NCI-H748 treated with DMSO at 0.1 percent for 48 hours (cell line): ENCODE results near the gene FRMD5.
"Not testable (repeated sequence)": the region's sequence is repeated elsewhere in the genome, so short reads cannot be mapped to it uniquely, and the experiment has no call there.

Experiments
- DNase-seq: peaks from one replicate; lab custom pipeline; 2025; lab: John Stamatoyannopoulos, UW

The FRMD5 gene

DNA sequence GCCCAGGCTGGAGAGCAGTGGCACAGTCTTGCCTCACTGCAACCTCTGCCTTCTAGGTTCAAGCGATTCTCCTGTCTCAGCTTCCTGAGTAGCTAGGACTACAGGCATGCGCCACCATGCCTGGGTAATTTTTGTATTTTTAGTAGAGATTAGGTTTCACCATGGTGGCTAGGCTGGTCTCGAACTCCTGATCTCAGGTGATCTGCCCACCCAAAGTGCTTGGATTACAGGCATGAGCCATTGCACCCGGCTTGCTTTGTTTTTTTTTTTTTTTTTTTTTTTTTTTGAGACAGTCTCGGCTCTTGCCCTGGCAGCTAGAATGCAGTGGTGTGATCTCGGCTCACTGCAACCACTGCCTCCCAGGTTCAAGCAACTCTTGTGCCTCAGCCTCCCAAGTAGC, 362.6 kb downstream of the FRMD5 start:
- DNase-seq, result not testable (repeated sequence)

DNA sequence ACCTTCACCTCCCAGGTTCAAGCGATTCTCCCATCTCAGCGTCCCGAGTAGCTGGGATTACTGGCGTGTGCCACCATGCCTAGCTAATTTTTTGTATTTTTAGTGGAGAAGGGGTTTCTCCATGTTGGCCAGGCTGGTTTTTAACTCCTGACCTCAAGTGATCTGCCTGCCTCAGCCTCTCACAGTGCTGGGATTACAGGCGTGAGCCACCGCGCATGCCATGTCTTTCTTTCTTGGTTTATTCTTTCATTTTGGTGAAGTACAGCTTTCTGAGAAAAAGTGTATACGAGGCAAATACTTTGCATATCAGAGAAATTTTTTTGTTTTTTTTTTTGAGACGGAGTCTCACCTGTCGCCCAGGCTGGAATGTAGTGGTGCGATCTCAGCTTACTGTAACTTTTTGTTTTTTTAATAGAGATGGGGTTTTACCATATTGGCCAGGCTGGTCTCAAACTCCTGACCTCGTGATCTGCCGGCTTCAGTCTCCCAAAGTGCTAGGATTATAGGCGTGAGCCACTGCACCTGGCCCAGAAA, 363.5 kb downstream of the FRMD5 start:
- DNase-seq, result not testable (repeated sequence)

DNA sequence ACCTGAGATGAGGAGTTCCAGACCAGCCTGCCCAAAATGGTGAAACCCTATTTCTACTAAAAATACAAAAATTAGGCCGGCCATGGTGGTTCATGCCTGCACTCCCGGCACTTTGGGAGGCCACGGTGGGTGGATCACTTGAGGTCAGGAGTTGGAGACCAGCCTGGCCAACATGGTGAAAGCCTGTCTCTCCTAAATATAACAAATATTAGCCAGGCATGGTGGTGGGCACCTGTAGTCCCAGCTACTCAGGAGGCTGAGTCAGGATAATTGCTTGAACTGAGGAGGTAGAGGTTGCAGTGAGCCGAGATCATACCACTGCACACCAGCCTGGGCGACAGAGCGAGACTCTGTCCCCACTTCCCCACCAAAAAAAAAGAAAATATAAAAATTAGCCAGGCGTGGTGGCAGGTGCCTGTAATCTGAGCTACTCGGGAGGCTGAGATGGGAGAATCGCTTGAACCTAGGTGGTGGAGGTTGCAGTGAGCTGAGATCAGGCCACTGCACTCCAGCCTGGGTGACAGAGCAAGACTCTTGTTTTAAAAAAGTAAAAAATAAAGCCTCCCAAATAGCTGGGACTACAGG, 364.3 kb downstream of the FRMD5 start:
- not testable (repeated sequence) for DNase-seq

DNA sequence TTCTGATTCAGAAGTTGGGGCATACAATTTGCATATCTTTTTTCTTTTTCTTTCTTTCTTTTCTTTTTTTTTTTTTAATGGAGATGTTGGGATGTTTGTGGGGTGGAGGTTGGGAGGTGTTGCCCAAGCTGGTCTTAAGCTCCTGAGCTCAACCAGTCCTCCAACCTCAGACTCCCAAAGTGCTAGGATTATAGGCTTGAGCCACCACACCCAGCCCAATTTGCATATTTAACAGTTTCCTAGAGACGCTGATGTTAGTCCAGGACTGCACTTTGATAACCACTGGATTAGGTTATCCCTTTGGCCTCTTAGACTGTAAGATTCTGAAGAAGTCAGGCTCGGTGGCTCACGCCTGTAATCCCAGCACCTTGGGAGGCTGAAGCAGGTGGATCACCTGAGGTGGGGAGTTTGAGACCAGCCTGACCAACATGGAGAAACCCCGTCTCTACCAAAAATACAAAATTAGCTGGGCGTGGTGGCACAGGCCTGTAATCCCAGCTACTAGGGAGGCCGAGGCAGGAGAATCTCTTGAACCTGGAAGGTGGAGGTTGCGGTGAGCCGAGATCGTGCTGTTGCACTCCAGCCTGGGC, 365.0 kb downstream of the FRMD5 start:
- not testable (repeated sequence) for DNase-seq

DNA sequence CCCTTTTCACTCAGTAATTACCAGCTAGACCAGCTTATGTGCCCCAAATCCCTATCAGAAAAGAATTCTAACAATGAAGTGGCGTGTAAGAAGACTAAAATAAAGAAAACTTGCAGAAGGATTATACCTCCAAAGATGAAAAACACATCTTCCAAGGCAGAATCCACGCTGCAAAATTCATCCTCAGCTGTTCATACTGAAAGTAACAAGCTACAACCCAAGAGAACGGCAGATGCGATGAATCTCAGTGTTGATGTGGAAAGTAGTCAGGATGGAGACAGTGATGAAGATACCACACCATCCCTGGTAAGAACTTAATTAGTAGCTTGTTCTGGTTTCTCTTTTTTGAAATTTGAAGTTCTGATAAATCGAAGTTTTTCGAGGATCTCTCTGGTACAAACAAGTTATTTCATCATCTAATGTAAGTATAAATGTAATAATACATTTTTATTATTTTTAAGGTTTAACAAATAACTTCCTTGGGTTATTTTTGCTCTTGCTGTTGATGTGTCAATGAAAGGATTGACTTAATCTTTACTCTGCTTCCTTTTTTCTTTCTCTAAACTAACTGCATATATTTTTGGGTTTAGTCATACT, 366.9 kb downstream of the FRMD5 start:
- DNase-seq, result no peak

DNA sequence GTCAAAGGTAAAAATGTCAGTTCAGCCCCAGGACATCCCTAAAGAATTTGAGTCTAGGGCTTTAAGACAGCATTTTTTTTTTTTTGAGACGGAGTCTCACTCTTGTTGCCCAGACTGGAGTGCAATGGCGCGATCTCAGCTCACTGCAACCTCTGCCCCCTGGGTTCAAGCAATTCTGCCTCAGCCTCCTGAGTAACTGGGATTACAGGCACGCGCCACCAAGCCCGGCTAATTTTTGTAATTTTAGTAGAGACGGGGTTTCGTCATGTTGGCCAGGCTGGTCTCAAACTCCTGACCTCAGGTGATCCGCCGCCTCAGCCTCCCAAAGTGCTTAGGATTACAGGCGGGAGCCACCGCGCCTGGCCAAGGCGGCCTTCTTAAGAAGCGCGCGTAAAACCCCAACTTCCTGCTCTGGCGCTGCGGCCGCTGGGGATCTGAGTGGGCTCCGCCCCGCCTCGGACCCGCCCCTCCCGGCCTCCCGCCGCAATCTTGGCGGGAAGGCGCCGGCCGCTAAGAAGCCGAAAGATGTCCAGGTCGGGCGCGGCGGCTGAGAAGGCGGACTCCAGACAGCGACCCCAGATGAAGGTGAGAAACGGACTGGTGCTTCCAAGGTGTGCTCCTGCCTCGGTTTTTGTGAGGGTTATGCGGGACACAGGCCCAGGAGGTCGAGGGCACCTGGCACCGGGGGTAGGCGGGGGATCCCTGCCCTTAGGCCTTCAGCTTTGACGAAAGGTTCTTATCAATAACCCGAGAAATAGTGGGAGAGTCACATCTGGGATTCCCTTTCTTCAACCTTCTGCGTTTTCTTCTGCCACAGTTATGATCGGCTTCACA, 368.3 kb downstream of the FRMD5 start, which contains the start of gene WDR76:
Gene WDR76, plus strand, starts transcription at position 495 of the 834 bp plus-strand sequence. Its CDS starts 31 bp downstream, at position 526.
- peak; percentile 45 for DNase-seq

DNA sequence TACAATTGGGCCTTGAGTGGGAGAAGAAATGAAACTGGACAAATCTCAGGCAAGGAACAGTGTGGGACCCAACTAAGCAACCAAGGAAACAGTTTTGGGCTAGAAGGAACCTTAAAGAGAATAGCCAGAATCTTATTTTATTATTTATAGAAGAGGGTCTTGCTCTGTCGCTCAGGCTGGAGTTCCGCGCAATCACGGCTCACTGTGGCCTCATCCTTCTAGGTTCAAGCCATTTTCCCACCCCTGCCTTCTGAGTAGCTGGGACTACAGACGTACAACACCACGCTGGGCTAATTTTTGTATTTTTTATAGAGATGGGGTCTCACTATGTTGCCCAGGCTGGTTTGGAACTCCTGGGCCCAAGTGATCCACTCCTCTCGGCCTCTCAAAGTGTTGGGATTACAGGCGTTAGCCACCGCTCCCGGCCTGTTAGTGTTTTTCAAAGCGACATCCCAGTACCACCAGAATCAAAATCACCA, 369.0 kb downstream of the FRMD5 start:
- DNase-seq, result no peak

DNA sequence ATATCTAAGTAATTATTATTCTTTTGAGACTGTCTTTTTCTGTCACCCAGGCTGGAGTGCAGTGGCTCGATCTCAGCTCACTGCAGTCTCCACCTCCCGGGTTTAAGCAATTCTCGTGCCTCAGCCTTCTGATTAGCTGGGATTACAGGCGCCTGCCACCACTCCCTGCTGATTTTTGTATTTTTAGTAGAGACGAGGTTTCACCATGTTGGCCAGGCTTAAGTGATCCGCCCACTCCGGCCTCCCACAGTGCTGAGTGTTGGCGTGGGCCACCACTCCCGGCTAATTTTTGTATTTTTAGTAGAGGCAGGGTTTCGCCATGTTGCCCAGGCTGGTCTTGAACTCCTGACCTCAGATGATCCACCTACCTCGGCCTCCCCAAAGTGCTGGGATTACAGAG, 369.8 kb downstream of the FRMD5 start:
- DNase-seq, result not testable (repeated sequence)

DNA sequence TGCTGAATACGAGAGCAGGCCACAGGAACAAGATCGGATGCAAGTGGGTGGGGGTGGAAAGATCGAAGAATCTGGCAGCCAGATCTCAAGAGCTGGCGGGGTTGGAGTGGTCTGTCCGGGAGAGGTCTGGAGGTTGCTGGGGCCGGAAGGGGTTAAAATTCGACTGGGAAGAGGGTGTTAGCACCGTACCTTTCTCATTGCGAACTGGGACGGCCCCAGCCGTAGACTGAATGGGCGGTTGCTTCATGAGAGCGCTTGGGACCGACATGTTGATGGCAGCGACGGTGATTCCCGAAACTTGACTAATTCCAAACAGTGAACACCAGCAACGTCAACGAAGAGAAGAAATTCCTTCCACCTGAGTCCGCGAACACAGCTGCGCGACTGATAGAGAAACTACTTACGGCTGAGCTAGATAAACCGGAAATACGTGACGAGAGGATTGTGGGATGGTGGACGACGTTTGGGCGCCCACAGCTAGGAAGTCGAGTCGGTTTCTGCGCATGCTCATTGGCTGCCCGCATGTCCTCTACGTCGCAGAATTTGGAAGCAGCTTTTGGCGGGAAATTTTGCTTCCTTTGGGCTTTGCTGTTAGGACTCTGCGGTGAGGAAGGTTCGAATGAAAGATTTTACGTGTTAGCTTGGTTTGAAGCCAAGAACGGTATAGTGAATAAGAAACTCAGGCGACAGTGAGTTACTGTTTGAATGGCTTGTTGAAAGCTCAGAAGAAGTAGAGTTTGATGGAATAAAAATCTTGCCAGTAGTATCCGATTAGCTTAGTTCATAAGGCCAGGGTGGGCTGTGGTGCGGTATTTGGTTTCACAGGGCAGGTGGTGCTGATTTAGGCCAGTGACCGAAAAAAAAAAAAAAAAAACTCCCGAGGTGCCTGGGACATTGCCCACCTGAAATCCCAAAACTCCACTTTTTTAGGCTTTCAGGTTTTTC, 370.5 kb downstream of the FRMD5 start, which contains the start of gene MFAP1:
Gene MFAP1, minus strand, starts transcription at position 389 of the 945 bp plus-strand sequence. Its CDS starts 121 bp downstream, at position 268.
- peak; percentile 93 for DNase-seq

DNA sequence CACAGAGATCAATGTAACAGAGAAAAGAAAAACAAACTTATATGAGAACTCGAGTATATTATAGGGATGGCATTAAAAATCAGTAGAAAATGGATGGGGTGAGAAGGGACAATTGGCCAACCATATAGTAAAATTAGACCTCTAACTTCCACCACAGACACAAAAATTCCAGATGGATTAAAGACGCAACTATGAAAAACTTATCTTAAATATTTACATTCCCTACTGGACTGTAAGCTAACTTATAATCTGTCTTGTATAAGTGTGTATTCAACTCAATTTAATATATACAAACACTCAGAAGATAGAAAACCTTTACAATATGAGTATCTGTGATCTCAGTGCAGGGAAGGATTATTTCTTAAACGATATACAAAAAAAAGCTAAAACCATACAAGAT, 373.6 kb downstream of the FRMD5 start:
- no peak for DNase-seq
